Amygdala (tissue), 56 donors: Measurements from ENCODE around the gene BCL2L11.

Experiments
- DNase-seq, 56 donors: peaks; one replicate each; lab custom pipeline; 2025; lab: John Stamatoyannopoulos, UW

The BCL2L11 gene

GRCh38 chr2:111186121-111186715, 65.5 kb downstream of the BCL2L11 start:
- DNase-seq, result no peak

- DNase-seq, result no peak
These were observed 66.2 kb downstream of the BCL2L11 start for GRCh38 chr2:111186933-111187332.

DNA sequence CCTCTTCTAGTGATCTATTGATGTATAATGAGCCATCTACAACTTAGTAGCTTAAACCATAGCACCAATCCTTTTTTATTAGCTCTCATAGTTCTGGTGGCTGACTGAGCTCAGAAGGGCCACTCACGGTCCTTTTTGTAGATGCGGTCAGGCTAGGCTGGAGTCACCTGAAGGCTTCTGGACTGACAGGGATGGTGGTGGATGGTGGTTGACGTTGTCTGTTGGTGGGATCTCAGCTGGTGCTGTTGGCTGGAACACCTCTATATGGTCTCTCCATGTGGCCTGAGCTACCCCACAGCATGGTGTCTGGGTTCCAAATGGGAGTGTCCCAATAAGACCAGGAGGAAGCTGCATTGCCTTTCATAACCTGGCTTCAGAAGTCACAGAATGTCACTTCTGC, 68.0 kb downstream of the BCL2L11 start:
- no peak for DNase-seq

- no peak for DNase-seq
These were observed 68.4 kb downstream of the BCL2L11 start for GRCh38 chr2:111189106-111189505.

DNA sequence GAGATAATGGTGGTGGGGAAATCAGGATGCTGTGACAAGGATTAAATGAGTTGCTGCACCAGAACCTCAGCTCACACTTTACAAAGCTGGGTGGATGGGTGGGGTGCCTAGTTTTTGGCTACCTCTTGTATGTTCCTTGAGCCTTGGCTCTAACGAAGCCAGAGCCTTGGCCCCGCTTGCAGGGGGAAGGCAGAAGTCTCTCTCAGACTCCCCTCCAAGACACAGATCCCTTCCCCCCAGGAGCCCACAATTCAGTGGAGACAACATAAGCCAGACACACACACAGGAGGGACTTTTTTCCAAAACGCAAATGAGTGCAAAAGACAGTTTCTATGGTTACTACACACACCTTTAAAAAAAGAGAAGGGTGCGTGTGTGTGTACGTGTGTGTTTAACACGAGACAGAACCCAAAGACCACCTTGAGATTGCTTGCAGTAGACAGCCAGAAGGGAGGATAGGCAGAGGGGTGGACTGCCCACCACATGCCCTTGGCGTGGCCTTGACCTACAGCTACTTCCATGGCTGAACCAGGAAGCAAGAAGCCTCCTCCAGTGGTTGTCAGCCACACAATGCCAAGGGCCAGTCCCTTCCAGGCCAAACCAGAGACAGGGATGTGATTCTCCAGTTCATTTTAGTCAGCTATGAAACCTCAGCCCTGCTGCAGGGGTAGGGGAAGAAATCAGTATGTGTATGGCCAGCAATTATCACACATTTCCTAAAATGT, 70.3 kb downstream of the BCL2L11 start:
- no peak for DNase-seq

- no peak for DNase-seq
These were observed 71.2 kb downstream of the BCL2L11 start for GRCh38 chr2:111191877-111192276.

- no peak for DNase-seq
These were observed 72.2 kb downstream of the BCL2L11 start for GRCh38 chr2:111192776-111193368.

- DNase-seq, result no peak
These were observed 74.3 kb downstream of the BCL2L11 start for GRCh38 chr2:111194835-111195621.

GRCh38 chr2:111196435-111196834, 75.7 kb downstream of the BCL2L11 start:
- no peak for DNase-seq

DNA sequence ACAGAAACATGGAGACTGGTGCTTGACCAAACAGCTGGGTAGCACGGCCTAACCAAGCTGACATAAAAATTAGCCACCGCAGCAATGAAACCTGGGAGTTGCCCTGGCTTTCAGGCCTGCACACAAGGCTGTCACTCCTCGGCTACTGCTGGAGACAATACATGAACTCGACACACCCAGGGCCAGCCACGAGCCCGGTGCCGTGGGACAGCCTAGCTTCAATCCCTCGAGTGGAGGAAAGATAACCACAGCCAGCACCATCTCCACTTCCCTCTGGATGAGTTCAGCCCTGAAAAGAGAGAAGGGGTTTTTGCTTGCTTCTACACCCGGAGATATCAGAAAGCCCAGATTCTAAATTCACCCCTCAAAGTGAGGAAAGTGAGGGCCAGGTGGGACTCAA, 78.0 kb downstream of the BCL2L11 start:
- no peak for DNase-seq

DNA sequence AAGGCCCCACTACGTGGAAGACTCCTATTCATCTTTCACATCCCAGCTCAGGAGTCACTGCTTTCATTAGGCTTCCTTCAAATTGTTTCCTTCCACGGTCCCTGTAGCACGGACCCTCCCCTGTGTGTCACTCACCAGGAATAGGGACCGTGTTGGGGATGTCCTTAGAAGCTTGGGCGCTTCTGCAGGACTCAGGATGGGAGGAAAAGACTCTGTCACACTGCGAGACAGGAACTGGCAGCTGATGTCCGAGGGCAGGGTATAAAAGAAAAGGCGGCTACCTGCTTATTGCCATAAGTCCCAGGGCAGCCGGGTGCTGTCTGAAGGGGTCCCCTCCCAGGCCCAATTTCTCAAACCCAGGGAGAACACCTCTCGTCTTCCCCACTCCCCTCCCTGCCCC, 79.1 kb downstream of the BCL2L11 start:
- no peak for DNase-seq

- DNase-seq, result no peak
These were observed 79.7 kb downstream of the BCL2L11 start for GRCh38 chr2:111200333-111200881.

DNA sequence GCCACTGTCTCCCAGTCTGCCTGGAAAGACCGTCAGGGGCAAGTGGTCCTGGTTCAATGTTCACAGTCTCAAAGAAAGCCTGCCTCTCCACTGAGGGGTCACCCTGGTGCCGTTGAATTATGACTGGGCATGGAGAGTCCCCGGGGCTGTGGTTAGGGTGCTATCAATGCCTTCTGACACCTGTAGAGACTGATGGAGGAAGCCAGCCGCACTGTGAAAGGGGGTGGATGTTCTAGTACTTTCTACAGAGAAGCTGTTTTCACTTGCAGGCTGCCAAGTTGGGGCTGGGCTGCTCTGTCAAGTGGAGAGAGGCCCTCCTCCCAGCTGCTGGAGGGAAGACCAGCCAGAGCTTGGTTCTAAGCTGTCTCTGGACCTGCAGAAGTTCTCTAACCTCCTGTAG, 80.5 kb downstream of the BCL2L11 start:
- DNase-seq, result no peak

DNA sequence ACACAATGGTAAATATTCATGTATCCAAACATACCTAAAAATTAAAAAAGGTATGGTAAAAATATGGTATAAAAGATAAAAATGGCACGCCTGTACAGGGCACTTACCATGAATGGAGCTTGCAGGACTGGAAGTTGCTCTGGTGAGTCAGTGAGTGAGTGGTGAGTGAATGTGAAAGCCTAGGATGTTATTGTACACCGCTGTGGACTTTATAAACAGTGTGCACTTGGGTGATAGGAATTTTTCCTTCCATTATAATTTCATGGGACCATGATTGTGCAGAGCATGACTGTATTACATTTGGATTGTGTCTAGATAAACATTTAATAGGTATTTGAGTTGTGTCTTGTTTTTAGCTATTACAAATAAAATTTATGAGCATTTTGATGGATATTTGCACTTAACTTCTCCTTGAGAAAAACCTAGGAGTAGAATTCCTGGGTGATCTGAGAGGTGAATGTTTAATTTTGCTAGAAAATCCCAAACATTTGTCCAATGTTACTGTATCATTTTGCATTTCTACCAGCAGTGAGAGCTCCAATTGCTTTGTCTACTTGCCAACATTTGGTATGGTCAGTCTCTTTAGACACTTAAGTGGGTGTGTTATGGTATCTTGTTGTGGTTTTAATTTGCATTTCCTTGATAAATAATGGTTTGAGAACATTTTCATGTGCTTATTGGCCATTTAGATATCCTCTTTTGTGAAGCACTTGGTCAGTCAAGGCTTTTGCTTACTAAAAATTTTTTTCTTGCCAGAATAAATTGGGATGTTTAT, 81.7 kb downstream of the BCL2L11 start:
- no peak for DNase-seq

- DNase-seq, result no peak
These were observed 84.0 kb downstream of the BCL2L11 start for GRCh38 chr2:111204706-111205105.

DNA sequence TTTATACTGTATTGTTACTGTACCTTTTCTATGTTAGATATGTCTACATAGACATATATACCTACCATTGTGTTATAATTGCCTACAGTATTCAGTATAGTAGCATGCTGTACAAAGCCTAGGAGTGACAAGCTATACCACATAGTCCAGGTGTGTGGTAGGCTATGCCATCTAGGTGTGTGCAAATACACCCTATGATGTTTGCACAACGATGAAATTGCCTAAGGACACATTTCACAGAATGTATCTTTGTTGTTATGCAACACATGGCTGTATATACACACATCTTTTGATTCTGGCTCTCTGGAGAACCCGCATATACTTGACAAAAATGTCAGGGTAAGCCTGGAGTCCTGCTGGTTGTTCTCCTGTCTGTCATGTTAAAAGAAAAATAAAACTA, 85.1 kb downstream of the BCL2L11 start:
- DNase-seq, result no peak

DNA sequence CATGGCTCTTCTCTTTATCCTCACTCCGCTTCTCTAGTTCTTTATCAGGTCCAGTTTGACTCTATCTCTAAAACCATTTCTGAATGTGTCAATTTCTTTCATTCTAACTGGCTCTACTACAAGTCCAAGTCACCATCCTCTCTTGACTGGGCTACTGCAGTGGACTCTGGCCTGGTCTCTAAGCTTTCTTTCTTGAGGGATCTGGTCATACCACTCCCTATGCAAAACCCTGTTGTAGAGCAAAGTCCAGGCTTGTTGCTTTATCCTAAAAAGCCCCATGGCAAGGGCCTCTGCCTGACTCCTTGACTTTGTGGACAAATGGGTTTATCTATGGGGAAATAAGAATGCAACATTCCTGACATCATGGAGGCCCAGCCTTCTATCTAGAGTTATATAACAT, 87.1 kb downstream of the BCL2L11 start:
- no peak for DNase-seq

- no peak for DNase-seq
These were observed 87.9 kb downstream of the BCL2L11 start for GRCh38 chr2:111208639-111209038.

GRCh38 chr2:111209045-111209514, 88.4 kb downstream of the BCL2L11 start:
- DNase-seq, result no peak

DNA sequence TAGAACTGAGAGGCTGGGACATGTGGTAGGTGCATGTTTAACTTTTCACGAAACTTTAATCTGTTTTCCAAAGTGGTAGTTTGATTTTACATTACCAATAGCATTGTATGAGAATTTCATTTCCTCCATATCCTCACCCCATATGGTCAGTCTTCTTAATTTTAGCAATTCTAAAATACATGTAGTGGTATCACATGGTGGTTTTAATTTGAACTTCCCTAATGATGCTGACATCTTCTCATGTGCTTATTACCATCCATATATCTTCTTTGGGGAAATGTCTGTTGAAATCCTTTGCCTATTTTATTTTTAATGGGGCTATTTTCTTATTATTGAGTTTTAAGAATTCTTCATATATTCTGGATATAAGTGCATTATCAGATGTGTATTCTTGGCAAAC, 89.3 kb downstream of the BCL2L11 start:
- DNase-seq, result no peak
